ENCODE measurements around the gene DICER1. TPM values are rescaled to one million over a fixed set of nuclear protein-coding genes. Genes with fewer than 3 reads are reported as not detected.

Gene DICER1
- total RNA-seq, 1 donor from 2014 or later, result 100 TPM

DNA sequence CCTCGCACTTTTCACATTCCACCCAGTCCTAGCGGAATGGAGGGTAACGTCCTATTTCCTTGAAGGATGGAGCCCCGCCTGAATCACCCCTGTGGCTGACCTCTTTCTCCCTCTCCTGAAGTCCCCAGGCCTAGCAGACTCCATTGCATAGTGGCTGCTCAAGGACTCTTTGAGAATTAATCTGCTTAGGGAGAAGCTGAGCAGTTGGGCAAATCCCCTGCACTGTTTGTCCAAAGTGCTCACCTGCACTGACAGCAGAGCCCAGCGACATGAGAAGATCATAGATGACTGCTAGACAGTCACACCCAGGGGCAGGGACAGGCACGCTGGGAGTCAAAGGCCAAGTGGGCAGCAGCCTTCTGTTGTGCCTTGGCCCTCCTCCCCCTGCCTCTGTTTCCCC, 37.7 kb upstream of the DICER1 start:
- TF ChIP-seq, protein P1, sequence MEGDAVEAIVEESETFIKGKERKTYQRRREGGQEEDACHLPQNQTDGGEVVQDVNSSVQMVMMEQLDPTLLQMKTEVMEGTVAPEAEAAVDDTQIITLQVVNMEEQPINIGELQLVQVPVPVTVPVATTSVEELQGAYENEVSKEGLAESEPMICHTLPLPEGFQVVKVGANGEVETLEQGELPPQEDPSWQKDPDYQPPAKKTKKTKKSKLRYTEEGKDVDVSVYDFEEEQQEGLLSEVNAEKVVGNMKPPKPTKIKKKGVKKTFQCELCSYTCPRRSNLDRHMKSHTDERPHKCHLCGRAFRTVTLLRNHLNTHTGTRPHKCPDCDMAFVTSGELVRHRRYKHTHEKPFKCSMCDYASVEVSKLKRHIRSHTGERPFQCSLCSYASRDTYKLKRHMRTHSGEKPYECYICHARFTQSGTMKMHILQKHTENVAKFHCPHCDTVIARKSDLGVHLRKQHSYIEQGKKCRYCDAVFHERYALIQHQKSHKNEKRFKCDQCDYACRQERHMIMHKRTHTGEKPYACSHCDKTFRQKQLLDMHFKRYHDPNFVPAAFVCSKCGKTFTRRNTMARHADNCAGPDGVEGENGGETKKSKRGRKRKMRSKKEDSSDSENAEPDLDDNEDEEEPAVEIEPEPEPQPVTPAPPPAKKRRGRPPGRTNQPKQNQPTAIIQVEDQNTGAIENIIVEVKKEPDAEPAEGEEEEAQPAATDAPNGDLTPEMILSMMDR (conservative IDR thresholded peaks at IDR 0.05), result no peak
- peaks cover 15% of the 10 kb centered on the region for H3K4me1 Mint-ChIP-seq (ENCODE audit: unreplicated experiment)
- DNase-seq (ENCODE audit: extremely low spot score, unreplicated experiment), result no peak
- peaks cover 3% of the 10 kb centered on the region for H3K36me3 Mint-ChIP-seq
- peak overlapping the region; percentile 15 for H3K27ac Mint-ChIP-seq
- no peaks in the 10 kb centered on the region for H3K9me3 Mint-ChIP-seq
- no peak overlapping the region for H3K4me3 Mint-ChIP-seq
- no peaks in the 10 kb centered on the region for H3K27me3 Mint-ChIP-seq

DNA sequence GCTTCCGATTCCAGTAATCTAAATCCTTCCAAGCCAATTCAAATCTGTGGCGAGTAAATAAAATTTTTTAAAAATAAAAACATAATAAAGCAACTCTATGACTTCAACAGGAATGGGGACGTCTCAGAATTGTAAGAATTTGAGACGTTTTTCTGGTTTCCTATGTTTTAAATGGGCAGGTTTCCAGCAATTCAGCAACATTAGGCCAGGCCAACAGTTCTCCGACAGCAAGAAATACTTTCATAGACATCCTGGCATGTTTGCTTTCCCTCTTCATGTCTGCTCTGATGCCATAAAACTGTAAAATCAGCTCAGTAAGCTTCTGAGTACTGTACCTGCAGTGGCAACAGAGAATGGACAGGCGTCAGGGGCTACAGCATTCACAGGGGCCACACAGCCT, 35.8 kb upstream of the DICER1 start:
- Mint-ChIP-seq H3K27ac (no peak overlapping the region), H3K9me3 (peaks cover 3% of the 10 kb centered on the region), H3K36me3 (peaks cover 11% of the 10 kb centered on the region), H3K27me3 (no peaks in the 10 kb centered on the region), H3K4me3 (no peak overlapping the region), H3K4me1 (ENCODE audit: unreplicated experiment) (peaks cover 15% of the 10 kb centered on the region)
- DNase-seq (ENCODE audit: extremely low spot score, unreplicated experiment), result no peak
- TF ChIP-seq, protein P1 (conservative IDR thresholded peaks at IDR 0.05), result no peak

DNA sequence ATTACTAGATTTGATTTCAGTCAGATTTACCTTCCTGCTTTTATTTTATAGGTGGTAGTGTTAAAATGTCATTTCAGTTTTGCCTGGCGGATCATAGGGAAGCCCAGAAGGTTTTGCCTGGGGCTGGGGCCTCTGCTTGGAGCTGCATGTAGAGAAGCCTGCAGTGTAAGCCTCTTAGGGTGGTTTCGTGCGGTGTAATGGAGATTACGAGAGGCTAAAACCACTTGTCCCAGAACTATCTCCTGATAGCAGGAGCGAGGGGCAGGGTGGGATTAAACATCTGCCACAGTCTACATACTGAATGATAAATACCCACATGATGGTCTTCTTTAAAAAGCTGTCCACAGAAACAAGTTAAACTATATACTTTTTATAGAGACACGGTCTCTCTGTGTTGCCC, 35.0 kb upstream of the DICER1 start:
- H3K36me3 Mint-ChIP-seq, result peaks cover 13% of the 10 kb centered on the region
- no peak overlapping the region for H3K27ac Mint-ChIP-seq
- H3K9me3 Mint-ChIP-seq, result peaks cover 6% of the 10 kb centered on the region
- H3K27me3 Mint-ChIP-seq, result no peaks in the 10 kb centered on the region
- DNase-seq (ENCODE audit: extremely low spot score, unreplicated experiment), result no peak
- peaks cover 15% of the 10 kb centered on the region for H3K4me1 Mint-ChIP-seq (ENCODE audit: unreplicated experiment)
- TF ChIP-seq, protein P1 (conservative IDR thresholded peaks at IDR 0.05), result no peak
- no peak overlapping the region for H3K4me3 Mint-ChIP-seq

DNA sequence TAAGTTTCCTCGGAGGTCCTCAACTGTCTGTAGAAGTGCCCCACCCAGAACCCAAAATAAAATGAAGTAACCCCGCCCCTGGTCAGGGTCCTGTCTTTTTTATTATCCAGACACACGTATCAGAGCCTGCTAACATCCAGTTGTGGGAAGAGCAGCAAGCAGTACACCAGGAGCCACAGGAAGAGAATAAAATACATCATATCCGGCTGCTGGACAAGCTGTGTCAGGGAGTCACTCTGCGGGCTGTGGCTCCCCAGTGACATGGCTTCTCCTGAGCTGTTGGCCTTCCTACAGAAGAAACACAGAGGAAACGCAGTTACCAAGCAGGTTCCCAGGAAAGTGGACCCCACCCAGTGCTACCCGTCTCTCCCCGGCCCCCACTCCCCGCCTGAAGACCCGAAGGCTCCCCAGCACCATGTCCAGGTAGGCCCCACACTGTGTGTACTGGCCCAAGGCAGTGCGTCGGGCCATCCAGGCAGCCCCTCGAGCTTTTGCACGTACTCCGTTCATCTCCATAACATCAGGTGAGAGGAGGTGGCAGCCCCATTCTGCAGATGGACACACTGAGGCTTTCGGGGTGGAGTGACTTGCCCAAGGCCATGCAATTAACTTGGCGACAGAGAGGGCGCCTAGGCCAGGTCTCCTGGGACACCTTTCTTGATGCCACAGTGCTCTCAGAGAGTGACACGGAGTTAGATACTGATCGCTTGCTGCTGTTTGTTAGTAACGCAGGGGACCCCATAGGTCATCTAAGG, 34.3 kb upstream of the DICER1 start:
- H3K4me1 Mint-ChIP-seq (ENCODE audit: unreplicated experiment), result peaks cover 15% of the 10 kb centered on the region
- H3K4me3 Mint-ChIP-seq, result no peak overlapping the region
- peaks cover 13% of the 10 kb centered on the region for H3K36me3 Mint-ChIP-seq
- H3K9me3 Mint-ChIP-seq, result peaks cover 10% of the 10 kb centered on the region
- H3K27ac Mint-ChIP-seq, result no peak overlapping the region
- no peak for DNase-seq (ENCODE audit: extremely low spot score, unreplicated experiment)
- no peaks in the 10 kb centered on the region for H3K27me3 Mint-ChIP-seq
- TF ChIP-seq, protein P1 (conservative IDR thresholded peaks at IDR 0.05), result no peak

DNA sequence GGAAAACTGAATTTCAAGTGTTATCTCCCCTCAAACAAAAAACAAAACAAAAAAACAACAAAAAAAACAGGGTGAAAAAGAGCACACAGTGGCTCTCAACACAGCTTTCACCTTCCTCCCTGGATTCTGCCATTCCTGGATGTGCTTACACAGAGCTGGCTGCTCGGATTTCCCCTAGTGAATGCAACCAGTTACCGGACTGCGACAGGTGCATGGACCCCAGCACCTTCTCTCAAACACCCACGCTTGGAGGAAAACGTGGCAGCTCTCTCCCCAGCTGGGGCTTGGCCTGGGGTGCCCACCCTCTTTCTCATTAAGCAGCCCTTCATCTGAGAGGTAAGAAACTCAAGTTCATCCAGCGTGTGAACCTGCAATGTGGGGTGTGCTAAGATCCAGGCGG, 33.5 kb upstream of the DICER1 start:
- H3K36me3 Mint-ChIP-seq, result peaks cover 10% of the 10 kb centered on the region
- no peak for DNase-seq (ENCODE audit: extremely low spot score, unreplicated experiment)
- H3K4me3 Mint-ChIP-seq, result no peak overlapping the region
- H3K9me3 Mint-ChIP-seq, result peaks cover 10% of the 10 kb centered on the region
- no peak overlapping the region for H3K27ac Mint-ChIP-seq
- TF ChIP-seq, protein P1 (conservative IDR thresholded peaks at IDR 0.05), result no peak
- no peaks in the 10 kb centered on the region for H3K27me3 Mint-ChIP-seq
- H3K4me1 Mint-ChIP-seq (ENCODE audit: unreplicated experiment), result peaks cover 9% of the 10 kb centered on the region
